Stimulated activated memory B cell treated with anti-CD40 and anti-IgM and Interleukin-4, amounts not matched to agents 10 μg/mL and 1 μg/mL and 100 μg/mL, for 72 hours (primary cell): ENCODE data around the gene DNTT.

Experiments
- ATAC-seq: fragments of 150-1000 bp; cut with Tn5 transposase; 2 replicates; pipeline ENCODE4 v1.10.0; 2021
- H3K27ac Mint-ChIP-seq: one replicate; pipeline ENCODE4 v1.8.0; 2022; ENCODE audit warnings: mild to moderate bottlenecking, mixed read lengths
- H3K27me3 Mint-ChIP-seq: one replicate; pipeline ENCODE4 v1.8.0; 2022; ENCODE audit warnings: mixed read lengths
- H3K36me3 Mint-ChIP-seq: one replicate; pipeline ENCODE4 v1.8.0; 2022; ENCODE audit warnings: mixed read lengths
- H3K4me1 Mint-ChIP-seq: one replicate; pipeline ENCODE4 v1.8.0; 2022; ENCODE audit warnings: mixed read lengths
- H3K4me3 Mint-ChIP-seq: one replicate; pipeline ENCODE4 v1.8.0; 2022; ENCODE audit warnings: mild to moderate bottlenecking, moderate library complexity, mixed read lengths
- H3K9me3 Mint-ChIP-seq: one replicate; pipeline ENCODE4 v1.8.0; 2022; ENCODE audit warnings: mixed read lengths

The DNTT gene

GRCh38 chr10:96304230-96304629 lies at the start of gene DNTT:
TSS of gene DNTT (plus strand) at chr10:96304434. CDS start at chr10:96304498, 64 bp downstream.
- Mint-ChIP-seq H3K9me3 (no peaks in the 10 kb centered on the region), H3K4me3 (no peak within 1 kb of the TSS), H3K36me3 (no peaks in the 10 kb centered on the region), H3K27ac (no peak within 1 kb of the TSS), H3K27me3 (peaks cover 58% of the 10 kb centered on the region), H3K4me1 (peaks cover 22% of the 10 kb centered on the region)
- ATAC-seq = no peak

- peaks cover 60% of the 10 kb centered on the region for H3K36me3 Mint-ChIP-seq
- H3K27ac Mint-ChIP-seq = peak overlapping the region; percentile 69
- H3K4me1 Mint-ChIP-seq = peaks cover 74% of the 10 kb centered on the region
- H3K4me3 Mint-ChIP-seq = no peak overlapping the region
- no peaks in the 10 kb centered on the region for H3K27me3 Mint-ChIP-seq
- ATAC-seq = no peak
- no peaks in the 10 kb centered on the region for H3K9me3 Mint-ChIP-seq
These were observed 49.3 kb upstream of the DNTT start for GRCh38 chr10:96254976-96255375.

GRCh38 chr10:96255549-96256333 lies 48.5 kb upstream of the DNTT start:
- peaks cover 76% of the 10 kb centered on the region for H3K4me1 Mint-ChIP-seq
- no peak overlapping the region for H3K4me3 Mint-ChIP-seq
- peak overlapping the region; percentile 69 for H3K27ac Mint-ChIP-seq
- ATAC-seq = no peak
- no peaks in the 10 kb centered on the region for H3K27me3 Mint-ChIP-seq
- peaks cover 60% of the 10 kb centered on the region for H3K36me3 Mint-ChIP-seq
- no peaks in the 10 kb centered on the region for H3K9me3 Mint-ChIP-seq

GRCh38 chr10:96257944-96258343 lies 46.3 kb upstream of the DNTT start:
- H3K36me3 Mint-ChIP-seq = peaks cover 50% of the 10 kb centered on the region
- no peaks in the 10 kb centered on the region for H3K27me3 Mint-ChIP-seq
- no peaks in the 10 kb centered on the region for H3K9me3 Mint-ChIP-seq
- H3K4me1 Mint-ChIP-seq = peaks cover 87% of the 10 kb centered on the region
- H3K4me3 Mint-ChIP-seq = peak overlapping the region; percentile 2
- H3K27ac Mint-ChIP-seq = peak overlapping the region; percentile 69
- ATAC-seq = no peak

- H3K4me1 Mint-ChIP-seq = peaks cover 92% of the 10 kb centered on the region
- peak overlapping the region; percentile 49 for H3K27ac Mint-ChIP-seq
- no peaks in the 10 kb centered on the region for H3K9me3 Mint-ChIP-seq
- no peaks in the 10 kb centered on the region for H3K27me3 Mint-ChIP-seq
- peaks cover 56% of the 10 kb centered on the region for H3K36me3 Mint-ChIP-seq
- no peak for ATAC-seq
- peak overlapping the region; percentile 19 for H3K4me3 Mint-ChIP-seq
These were observed 45.1 kb upstream of the DNTT start for GRCh38 chr10:96259150-96259549.

GRCh38 chr10:96260014-96260413 lies 44.2 kb upstream of the DNTT start:
- Mint-ChIP-seq H3K4me3 (peak overlapping the region; percentile 12), H3K27ac (peak overlapping the region; percentile 49)

GRCh38 chr10:96261132-96261531 lies 43.1 kb upstream of the DNTT start:
- no peak for ATAC-seq
- Mint-ChIP-seq H3K36me3 (peaks cover 58% of the 10 kb centered on the region), H3K27me3 (no peaks in the 10 kb centered on the region), H3K9me3 (no peaks in the 10 kb centered on the region), H3K4me1 (peaks cover 93% of the 10 kb centered on the region), H3K4me3 (no peak overlapping the region), H3K27ac (no peak overlapping the region)

More at GRCh38 chr10:96260014-96260413, 44.2 kb upstream of the DNTT start:
- Mint-ChIP-seq H3K27me3 (no peaks in the 10 kb centered on the region), H3K36me3 (peaks cover 55% of the 10 kb centered on the region), H3K9me3 (no peaks in the 10 kb centered on the region), H3K4me1 (peaks cover 91% of the 10 kb centered on the region)
- no peak for ATAC-seq

- no peaks in the 10 kb centered on the region for H3K9me3 Mint-ChIP-seq
- H3K4me3 Mint-ChIP-seq = peak overlapping the region; percentile 44
- H3K36me3 Mint-ChIP-seq = peaks cover 61% of the 10 kb centered on the region
- H3K4me1 Mint-ChIP-seq = peaks cover 96% of the 10 kb centered on the region
- H3K27ac Mint-ChIP-seq = peak overlapping the region; percentile 86
- H3K27me3 Mint-ChIP-seq = no peaks in the 10 kb centered on the region
- ATAC-seq = peak; percentile 27
These were observed 42.3 kb upstream of the DNTT start for GRCh38 chr10:96261930-96262329.

GRCh38 chr10:96263176-96263575 lies 41.1 kb upstream of the DNTT start:
- H3K4me1 Mint-ChIP-seq = peaks cover 93% of the 10 kb centered on the region
- H3K27me3 Mint-ChIP-seq = no peaks in the 10 kb centered on the region
- no peaks in the 10 kb centered on the region for H3K9me3 Mint-ChIP-seq
- ATAC-seq = no peak
- H3K4me3 Mint-ChIP-seq = peak overlapping the region; percentile 67
- peak overlapping the region; percentile 86 for H3K27ac Mint-ChIP-seq
- H3K36me3 Mint-ChIP-seq = peaks cover 60% of the 10 kb centered on the region

- Mint-ChIP-seq H3K36me3 (peaks cover 65% of the 10 kb centered on the region), H3K27ac (peak overlapping the region; percentile 86), H3K9me3 (no peaks in the 10 kb centered on the region), H3K27me3 (no peaks in the 10 kb centered on the region), H3K4me1 (peaks cover 95% of the 10 kb centered on the region), H3K4me3 (peak overlapping the region; percentile 67)
- peak; percentile 68 for ATAC-seq
These were observed 40.6 kb upstream of the DNTT start for GRCh38 chr10:96263669-96264068.

GRCh38 chr10:96264938-96265337 lies 39.3 kb upstream of the DNTT start:
- Mint-ChIP-seq H3K4me3 (no peak overlapping the region), H3K36me3 (peaks cover 64% of the 10 kb centered on the region), H3K4me1 (peaks cover 94% of the 10 kb centered on the region), H3K9me3 (no peaks in the 10 kb centered on the region), H3K27ac (no peak overlapping the region), H3K27me3 (no peaks in the 10 kb centered on the region)
- ATAC-seq = no peak

- ATAC-seq = no peak
- Mint-ChIP-seq H3K9me3 (no peaks in the 10 kb centered on the region), H3K27me3 (no peaks in the 10 kb centered on the region), H3K27ac (peak overlapping the region; percentile 90), H3K36me3 (peaks cover 61% of the 10 kb centered on the region), H3K4me1 (peaks cover 83% of the 10 kb centered on the region), H3K4me3 (peak overlapping the region; percentile 95)
These were observed 38.0 kb upstream of the DNTT start for GRCh38 chr10:96266118-96266770.

GRCh38 chr10:96267234-96267705 lies 37.0 kb upstream of the DNTT start:
- Mint-ChIP-seq H3K9me3 (no peaks in the 10 kb centered on the region), H3K27me3 (no peaks in the 10 kb centered on the region), H3K4me3 (peak overlapping the region; percentile 95), H3K27ac (peak overlapping the region; percentile 90), H3K36me3 (peaks cover 61% of the 10 kb centered on the region), H3K4me1 (peaks cover 80% of the 10 kb centered on the region)
- peak; percentile 50 for ATAC-seq

GRCh38 chr10:96268341-96268909 lies 35.8 kb upstream of the DNTT start:
- H3K4me1 Mint-ChIP-seq = peaks cover 80% of the 10 kb centered on the region
- H3K27me3 Mint-ChIP-seq = no peaks in the 10 kb centered on the region
- ATAC-seq = no peak
- H3K36me3 Mint-ChIP-seq = peaks cover 57% of the 10 kb centered on the region
- H3K9me3 Mint-ChIP-seq = no peaks in the 10 kb centered on the region
- peak overlapping the region; percentile 90 for H3K27ac Mint-ChIP-seq
- peak overlapping the region; percentile 95 for H3K4me3 Mint-ChIP-seq
